Activated CD8-positive, alpha-beta memory T cell treated with anti-CD3 and anti-CD28 coated beads, Interleukin-2, amount 50 U/mL, for 48 hours (primary cell): ENCODE results near the gene TMEM121B.

Experiments
- DNase-seq: peaks from one replicate; pipeline ENCODE4 v3.0.0-alpha.2; 2020

TMEM121B gene

DNA sequence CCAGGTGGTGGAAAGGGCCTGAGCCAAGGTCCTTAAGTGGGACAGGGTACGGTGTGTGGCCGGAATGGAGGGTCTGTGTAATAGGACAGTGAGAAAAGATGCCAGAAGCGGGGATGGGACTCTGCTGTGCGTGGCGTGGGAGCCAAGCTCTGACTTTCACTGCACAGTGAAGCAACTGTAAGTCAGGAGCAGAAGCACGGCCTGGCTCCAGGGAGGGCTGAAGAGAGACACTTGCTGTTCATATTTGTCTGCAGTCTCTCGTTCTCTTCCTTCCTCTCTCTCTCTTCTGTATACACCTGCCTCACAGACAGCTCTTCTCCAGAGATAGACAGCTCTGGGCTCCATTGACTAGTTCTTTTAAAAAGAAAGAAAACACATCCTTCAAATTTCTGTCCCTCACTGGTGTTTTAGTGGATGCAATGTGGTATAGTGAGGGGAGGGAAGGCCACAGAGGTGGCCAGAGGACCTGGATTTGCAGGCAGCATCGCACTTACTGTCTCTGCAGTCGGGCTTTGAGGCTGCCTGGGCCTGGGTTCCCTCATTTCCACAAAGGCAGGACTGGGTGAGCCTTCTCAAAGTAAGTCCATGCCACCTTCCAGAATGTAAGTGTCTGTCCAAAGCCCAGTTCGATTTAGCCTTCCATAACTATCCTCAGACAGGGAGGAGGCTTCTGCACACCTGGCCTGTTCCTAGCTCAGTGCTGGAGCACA, 34.2 kb downstream of the TMEM121B start:
- peak; percentile 61 for DNase-seq

DNA sequence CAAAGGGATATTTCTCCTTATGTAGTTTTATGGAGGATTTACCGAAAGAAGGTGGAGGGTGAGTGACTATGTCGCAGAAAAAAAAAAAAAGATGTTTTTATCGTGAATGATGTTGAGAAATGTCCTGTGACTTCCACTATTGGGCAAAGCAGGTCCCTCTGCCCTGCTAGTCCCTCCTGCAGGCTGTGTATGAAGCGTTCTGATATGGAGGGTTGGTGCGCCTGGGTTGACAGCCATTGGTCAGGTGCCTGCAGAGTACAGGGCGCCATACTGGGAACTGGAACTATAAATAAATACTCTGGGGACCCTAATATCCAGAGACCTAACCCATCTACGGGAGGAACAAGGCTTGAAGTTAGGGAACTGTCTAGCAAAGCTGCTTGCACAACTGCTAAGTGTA, 34.9 kb downstream of the TMEM121B start:
- peak; percentile 55 for DNase-seq

DNA sequence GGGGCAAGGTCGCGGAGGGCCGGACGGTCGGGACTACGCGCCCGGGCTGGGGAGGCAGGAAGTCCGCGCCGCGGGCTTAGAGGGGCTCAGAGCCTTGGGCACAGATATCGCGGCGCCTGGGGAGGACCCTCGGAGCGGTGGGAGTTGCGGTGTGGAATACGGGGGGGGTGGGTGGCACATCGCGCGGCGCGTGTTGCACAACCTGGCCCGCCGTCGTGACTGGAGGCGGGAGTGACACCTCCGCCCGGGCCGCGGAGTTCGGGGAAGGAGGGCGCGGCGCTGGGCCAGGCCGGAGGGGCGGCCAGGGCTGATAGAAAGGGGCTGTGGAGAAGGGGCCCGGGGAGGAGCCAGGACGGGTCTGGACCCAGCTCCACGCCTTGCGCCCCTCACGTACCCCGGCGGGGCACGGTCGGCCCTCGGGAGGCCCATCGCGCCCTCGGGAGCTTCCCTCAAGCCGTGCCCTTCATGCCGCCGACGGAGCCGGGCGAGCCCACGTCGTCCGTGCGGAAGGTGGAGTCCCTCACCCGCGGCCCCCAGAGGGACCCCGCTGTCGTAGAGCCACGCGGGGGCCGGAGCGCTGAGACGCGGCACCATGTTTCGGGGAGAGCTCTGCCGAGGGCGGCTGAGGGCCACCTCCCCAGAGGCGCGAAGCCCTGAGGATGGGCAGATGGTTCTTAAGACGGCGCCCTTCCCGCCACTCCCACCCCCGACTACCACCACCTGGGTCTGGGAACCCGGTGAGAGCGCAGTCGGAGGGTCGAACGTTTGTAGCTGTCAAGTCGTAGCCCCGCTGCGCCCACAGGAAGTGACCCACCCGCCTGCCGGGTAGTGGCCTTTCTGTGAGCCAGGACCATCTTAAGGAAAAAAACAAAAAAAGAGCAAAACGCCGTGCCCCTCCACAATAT, 35.6 kb downstream of the TMEM121B start:
- peak; percentile 70 for DNase-seq

DNA sequence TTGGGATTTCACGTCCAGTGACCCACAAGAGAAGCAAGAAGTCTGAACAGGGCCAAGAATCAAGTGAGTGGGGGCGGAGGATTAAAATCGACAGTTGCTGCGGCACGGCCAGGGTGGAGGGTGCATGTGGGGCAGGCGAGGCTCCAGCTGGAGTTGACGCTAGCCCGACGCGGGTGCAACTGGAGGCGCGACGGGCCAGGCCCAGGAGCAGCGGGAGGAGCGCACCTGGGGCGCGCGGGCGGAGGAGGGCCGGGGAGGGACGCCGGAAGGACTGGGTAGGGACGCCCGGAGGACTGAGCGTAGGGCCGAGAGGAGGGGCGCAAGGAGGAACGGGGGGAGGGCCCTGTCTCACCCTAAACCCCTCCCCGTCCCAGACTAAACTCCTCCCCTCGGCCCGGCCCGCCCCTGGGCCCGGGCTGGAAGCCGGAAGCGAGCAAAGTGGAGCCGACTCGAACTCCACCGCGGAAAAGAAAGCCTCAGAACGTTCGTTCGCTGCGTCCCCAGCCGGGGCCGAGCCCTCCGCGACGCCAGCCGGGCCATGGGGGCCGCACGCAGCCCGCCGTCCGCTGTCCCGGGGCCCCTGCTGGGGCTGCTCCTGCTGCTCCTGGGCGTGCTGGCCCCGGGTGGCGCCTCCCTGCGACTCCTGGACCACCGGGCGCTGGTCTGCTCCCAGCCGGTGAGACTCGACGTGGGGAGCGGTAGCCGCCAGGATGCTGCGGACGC, 36.4 kb downstream of the TMEM121B start, which contains the start of gene IL17RA:
Gene IL17RA (plus strand): TSS at position 447 of the 723 bp plus-strand sequence. CDS start 92 bp downstream, at position 539.
- DNase-seq: peak; percentile 94

DNA sequence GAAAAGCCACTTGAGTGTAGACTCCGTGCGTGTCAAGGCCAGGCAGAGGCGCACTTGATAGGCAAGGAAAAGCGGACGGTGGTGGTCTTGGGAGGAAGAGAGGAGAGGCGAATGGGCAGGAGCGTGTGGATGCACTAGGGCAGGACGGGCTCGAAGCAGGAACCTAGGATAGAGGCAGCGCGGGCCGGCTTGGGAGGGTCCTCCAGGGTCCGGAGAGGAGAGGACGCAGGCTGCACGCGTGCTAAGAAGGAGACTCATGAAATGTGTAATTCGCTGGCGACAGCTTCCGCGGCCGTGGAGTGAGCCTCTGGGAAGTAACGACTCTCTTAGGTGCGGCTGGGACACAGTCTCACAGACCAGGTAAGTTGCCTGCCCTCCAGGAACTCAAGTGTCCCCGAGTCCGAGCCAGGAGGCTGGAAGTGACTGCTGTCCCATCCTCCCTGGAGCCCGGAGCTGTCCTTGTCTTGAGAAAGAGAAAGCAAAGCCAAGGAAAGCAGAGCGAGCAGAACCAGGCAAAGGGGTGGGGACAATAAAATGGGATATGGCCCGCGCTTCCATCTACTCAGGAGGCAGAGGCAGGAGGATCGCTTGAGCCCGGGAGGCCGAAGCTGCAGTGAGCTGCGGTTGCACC, 37.2 kb downstream of the TMEM121B start:
- DNase-seq: peak; percentile 53

DNA sequence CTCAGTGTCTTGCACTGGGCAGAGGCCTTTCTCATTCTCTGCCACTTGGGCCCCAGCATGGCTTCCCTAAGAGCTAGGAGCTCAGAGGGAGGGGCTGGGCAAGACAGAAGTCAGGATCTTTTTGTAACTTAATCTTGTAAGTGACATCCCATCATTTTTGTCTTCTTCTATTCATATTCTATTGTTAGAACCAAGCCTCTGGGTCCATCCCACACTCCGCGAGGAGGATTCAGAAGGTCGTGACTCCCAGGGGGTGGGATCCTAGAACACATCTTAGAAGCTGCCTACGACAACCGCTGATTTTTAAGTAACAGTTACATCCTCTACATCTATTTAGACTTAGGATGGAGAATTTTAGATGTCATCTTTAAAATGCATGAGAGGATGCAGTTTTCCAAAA, 37.9 kb downstream of the TMEM121B start:
- peak; percentile 36 for DNase-seq

DNA sequence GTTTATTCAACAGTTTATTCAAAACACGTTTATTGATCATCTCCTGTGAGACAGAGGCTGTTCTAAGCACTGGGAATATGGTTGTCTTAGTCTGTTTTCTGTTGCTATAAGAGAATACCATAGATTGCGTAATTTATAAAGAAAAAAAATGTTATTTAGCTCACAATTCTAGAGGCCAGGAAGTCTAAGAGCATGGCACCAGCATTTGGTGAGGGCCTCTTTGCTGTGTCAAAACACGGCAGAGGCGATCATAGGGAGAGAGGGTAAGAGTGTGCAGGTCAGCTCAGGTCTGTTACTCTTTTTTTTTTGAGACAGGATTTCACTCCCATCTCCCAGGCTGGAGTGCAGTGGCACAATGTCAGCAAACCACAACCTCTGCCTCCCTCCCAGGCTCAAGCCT, 41.6 kb downstream of the TMEM121B start:
- DNase-seq: peak; percentile 29

DNA sequence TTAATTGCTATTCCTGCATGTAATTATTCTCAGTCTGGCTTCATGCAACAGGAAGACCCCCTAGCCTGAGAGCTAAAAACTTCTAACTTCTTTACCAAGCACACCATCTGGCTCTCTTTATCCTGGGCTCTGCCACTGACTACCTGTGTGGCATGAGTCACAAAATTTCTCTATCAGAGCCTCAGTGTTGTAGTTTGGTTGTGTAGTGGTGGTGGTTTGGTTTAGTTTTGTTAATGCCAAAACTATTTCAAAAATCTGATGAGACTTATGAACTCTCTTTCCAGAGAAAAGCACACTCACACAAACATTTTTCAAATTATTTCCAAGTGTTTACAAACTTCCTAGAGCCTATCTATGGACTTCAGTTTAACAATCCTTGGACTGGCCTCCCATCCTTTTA, 43.9 kb downstream of the TMEM121B start:
- DNase-seq: no peak

DNA sequence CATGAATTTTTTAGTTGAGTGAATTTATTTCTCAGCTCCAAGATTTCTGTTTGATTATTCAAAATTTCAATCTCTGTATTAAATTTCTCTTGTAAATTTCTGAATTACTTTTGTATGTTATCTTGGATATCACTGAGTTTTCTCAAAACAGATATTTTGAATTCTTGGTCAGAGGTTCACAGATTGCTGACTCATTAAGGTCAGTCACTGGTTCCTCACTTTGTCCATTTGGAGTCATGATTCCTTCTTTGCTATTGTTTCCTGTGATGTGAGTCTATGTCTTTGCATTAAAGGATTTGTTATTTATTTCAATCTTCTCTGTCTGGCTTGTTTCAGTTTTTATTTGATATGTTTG, 46.5 kb downstream of the TMEM121B start:
- DNase-seq: no peak

DNA sequence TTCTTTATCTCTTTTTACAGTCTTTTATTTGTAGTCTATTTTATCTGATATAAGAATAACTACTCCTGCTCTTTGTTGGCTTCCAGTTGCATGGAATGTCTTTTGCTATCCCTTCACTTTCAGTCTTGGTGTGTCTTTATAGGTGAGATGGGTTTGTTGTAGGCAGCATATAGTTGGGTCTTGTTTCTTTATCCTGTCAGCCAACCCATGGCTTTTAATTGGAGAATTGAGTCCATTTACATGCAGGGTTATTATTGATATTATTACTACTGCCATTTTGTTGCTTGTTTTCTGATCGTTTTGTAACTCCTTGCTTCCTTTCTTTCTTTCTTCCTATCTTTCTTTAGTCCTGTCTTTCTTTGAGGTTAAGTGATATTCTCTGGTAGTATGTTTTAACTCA, 48.3 kb downstream of the TMEM121B start:
- no peak for DNase-seq
